RPMI7951 (cell line): ENCODE measurements around the gene HEATR3. TPM values are rescaled to one million over a fixed set of nuclear protein-coding genes. Genes with fewer than 3 reads are reported as not detected.
"Not testable (repeated sequence)": the region's sequence is repeated elsewhere in the genome, so short reads cannot be mapped to it uniquely, and the experiment has no call there.

Experiments
- DNase-seq: peaks from one replicate; pipeline ENCODE4 v3.0.0-alpha.2; 2012; ENCODE audit warnings: low read depth
- total RNA-seq: library from RNA; depleted of rRNA; stranded (reverse); fragments of >200 nt; shearing (Covaris generic); gene quantifications from 2 replicates; pipeline ENCODE4 v1.2.3, GENCODE V29; 2014

HEATR3 gene
- total RNA-seq, 1 experiment from 2014 or later: 13.3 TPM

- no peak for DNase-seq
These were observed 34.3 kb downstream of the HEATR3 start for GRCh38 chr16:50099957-50100648.

- DNase-seq: peak; percentile 85
These were observed 36.4 kb downstream of the HEATR3 start for GRCh38 chr16:50102051-50102746.

DNA sequence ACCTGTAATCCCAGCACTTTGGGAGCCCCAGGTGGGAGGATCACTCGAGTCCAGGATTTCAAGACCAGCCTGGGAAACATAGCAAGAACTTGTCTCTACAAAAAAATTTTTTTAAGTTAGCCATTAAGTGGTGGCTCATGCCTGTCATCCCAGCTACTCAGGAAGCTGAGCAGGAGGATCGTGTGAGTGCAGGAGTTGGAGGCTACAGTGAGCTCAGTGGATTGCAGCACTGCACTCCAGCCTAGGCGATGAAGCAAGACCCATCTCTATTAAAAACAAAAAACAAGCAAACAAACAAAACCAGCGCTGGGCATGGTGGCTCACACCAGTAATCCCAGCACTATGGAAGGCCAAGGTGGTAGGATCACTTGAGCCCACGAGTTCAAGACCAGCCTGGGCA, 38.0 kb downstream of the HEATR3 start:
- DNase-seq: peak; percentile 20

DNA sequence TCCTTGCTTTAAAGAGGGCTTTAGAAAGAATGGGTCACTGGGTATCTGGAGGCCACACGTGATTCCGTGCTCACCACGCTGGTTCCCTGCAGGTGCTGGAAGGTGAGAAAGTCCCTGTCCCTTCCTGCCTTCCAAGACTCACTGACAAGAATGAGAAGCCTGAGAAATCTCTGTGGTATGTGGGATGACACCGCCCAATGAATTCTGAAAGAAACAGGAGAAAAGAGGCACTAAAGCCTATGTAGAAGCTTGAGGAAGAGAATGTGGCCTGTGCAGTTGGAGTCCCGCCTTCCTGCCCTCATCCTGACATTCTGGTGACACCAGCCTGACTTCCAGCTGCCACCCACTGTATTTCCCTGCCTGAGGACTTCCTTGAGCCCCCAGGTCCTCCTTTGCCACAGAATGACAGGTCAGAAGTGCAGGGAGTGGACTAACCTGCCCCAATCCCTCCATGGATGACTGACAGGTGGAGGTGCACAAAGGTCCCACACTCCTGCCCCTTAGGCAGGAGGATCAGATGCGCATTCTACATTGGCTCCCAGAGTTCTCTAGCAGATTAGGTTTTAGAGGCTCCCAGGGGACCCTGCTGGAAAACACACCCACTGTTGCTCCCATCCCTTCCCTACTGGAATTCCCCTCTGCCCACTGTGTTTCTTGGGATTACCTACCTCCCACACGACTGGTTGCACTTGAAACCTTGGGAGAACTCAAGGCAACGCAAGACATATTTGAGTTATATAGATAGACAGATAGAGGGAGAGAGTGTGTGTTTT, 48.8 kb downstream of the HEATR3 start:
- DNase-seq: no peak

DNA sequence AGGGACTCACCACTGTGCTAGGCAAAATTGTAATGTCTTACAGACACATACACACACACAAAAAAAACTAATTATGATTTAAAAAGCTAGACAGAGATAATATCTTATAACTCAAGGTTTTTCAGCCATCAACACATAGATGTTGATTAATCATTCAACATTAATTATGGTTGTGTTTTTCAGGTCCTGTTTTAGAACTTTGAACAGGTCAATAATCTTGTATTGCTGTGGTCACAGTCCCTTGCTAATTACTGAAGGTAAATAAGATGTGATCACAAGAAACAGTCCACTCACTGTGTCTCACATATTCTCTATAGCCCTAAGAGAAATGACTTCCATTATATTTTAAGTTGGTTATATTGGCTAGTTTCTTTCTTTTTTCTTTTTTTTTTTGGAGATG, 54.9 kb downstream of the HEATR3 start:
- no peak for DNase-seq

DNA sequence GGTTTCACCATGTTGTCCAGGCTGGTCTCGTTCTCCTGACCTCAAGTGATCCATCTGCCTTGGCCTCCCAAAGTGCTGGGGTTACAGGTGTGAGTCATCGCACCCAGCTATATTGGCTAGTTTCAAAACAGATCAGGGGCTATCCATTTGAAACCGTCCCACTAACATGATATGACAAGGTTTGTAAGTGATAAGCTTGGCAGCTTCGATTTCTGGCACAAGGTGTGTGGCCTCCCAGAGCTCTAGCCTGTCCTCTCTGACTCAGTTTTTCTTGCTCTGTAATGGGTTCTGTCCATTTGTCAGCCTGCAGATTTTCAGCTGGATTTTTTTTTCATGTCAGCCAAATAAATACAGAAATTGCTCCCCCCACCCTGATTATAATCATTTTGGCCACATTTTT, 55.5 kb downstream of the HEATR3 start:
- DNase-seq: no peak

- DNase-seq: no peak
These were observed 56.1 kb downstream of the HEATR3 start for GRCh38 chr16:50121721-50122445.

GRCh38 chr16:50123417-50123816, 57.6 kb downstream of the HEATR3 start:
- no peak for DNase-seq

GRCh38 chr16:50124769-50125168, 59.0 kb downstream of the HEATR3 start:
- DNase-seq: no peak

- DNase-seq: no peak
These were observed 60.4 kb downstream of the HEATR3 start for GRCh38 chr16:50126183-50126582.

- DNase-seq: not testable (repeated sequence)
These were observed 66.8 kb downstream of the HEATR3 start for GRCh38 chr16:50132571-50132970.

DNA sequence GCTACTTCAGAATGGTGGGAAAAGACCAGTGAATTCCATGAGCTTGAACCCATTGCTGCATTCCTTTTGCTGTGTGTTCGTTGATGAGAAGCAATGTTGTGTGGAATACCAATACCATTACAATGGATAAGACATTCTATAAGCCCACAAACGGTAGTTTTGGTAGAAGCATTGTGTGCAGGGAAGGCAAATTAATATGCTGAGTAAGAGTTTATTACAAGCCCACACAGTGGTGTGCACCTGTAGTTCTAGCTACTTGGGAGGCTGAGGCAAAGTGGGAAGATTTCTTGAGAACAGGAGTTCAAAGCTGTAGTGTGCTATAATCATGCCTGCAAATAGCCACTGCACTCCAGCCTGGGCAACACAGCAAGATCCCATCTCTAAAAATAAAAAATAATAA, 67.4 kb downstream of the HEATR3 start:
- DNase-seq: no peak

DNA sequence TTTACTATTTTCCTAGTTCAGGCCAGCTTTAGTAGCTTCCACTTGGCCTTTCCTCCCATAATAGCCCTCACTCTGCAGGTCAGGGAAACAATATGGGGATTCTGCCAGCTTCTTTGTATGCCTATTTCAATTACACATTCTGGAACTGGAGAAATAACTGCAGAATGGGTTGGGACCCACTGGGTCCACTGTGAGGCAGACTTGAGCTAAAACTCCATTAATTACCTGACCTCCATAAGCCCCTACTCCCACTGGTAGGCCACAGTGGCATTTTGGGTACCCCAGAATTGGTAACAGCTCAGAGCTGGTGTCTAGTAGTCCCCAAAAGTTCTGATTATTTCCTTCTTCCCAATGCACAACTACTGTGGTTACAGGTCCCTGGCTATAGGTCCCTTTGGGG, 70.6 kb downstream of the HEATR3 start:
- DNase-seq: no peak

- DNase-seq: no peak
These were observed 71.5 kb downstream of the HEATR3 start for GRCh38 chr16:50137268-50137667.

- DNase-seq: no peak
These were observed 73.8 kb downstream of the HEATR3 start for GRCh38 chr16:50139580-50139979.

DNA sequence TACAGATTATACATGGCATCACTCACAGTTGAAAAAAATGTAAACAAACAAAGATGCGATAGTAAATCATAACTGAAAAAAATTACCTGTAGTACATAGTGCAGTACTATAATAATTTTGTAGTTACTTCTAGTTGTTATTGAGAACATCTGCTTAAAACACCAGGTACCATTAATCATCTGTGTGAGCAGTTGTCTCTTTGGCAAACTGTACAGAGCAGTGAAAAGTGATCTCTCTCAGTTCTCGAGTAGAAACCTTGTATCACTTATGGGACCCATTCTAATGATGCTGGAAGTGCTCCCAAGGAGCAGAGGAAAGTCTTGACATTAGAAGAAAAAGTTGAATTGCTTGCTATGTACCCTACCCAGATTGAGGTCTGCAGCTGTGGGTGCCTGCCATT, 78.4 kb downstream of the HEATR3 start:
- no peak for DNase-seq

DNA sequence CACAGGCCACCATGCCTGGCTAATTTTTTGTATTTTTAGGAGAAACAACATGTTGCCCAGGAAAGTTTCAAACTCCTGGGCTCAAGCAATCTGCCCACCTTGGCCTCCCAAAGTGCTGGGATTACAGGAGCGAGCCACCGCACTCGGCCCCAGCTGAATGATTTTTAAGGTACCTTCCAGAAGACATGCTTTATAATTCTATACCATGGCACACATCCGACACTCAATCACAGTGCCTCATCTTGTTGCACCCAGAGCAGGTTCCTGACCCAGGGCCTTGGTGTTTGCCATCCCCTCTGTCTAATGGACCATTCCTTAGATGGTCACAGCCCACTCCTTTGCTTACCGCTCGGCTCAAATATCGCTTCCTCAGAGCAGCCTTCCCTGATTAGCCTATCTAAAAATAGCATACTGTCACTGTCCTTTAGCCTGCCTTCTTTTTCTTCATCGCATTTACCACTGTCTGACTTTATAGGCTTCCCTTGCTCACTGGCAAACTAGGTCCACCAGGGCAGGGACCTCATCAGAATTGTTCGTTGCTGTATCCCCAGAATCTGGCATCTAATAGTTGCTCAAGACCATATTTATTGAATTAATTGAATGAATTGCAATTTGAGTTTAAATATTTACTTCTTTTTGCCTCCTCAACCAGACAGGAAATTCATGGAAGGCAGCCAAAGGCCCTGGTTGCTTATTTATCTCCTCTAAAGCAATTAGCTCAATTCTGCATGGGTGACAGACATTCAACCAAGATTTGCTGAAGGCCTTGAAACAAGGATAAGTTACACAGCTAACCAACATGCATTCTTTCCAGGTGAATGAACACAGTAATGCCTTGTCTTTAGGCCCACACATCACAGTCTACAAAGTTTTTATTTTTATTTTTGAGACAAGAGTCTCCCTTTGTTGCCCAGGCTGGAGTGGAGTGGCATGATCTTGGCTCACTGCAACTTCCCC, 81.0 kb downstream of the HEATR3 start:
- no peak for DNase-seq

- no peak for DNase-seq
These were observed 85.6 kb downstream of the HEATR3 start for GRCh38 chr16:50151322-50151721.

GRCh38 chr16:50151756-50152155, 86.0 kb downstream of the HEATR3 start:
- DNase-seq: no peak

DNA sequence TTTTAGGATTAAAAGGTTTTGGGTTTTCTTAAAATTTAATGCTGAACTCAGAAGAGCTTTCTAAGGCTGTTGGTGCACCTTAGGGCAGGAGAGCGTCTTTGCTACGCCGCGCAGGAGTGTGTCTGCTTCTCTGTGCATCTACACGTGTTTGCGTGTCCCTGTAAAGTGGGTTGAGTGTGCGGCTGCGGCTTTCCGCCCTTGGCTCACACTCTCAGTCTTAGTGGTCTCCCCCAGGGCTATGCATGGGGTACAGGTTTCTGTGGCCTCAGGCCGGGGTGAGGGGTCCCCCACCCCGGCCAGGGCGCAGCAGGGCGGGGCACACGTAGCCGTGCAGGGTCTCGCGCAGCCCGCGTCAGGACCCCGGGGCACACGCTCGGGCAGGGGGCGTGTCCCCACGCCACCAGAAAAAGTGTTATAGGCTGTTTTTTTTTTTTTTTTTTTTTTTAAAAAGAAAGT, 86.6 kb downstream of the HEATR3 start:
- DNase-seq: peak; percentile 59
